Measurements from ENCODE around the gene NECAP2.
"Not testable (repeated sequence)": the region's sequence is repeated elsewhere in the genome, so short reads cannot be mapped to it uniquely, and the experiment has no call there.

Gene NECAP2

DNA sequence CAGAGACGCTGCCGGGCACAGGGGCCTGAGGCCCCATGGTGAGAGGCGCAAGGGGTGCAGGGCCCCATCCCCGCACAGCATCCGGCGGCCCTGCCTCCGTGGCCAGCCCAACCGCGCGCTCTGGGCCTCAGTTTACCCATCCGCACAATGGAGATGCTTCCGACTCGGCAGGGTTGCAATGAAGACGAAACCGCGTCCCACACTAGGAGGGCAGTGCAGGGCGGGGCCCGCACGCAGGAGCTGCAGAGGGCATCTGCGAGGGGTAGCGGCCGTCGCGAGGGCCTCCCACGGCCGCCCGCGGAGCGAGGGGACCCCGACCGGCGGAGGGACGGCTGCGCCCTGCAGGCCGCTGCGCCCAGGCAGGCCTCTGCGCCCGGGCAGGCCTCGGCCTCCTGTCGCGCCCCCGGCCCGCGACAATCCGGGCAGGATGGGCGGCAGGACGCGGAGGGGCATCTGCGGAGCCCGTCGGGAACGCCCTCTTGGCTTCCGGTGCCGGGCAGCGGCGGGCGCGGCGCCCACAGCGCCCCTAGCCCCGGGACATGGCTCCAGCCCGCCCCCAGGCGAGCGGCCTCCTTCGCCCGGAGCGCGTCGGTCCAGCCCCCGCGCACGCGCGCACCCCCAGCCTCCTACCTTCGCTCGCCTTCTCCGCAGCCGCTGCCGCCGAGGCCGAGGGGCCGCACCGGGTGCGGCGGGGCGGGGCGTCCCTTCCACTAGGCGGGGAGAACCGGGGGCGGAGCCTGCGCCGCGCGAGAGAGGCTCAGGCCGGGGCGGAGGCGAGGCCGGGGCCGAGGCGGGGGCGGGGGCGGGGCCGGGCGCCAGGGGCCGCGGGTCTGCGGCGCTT, 58.3 kb downstream of the NECAP2 start:
- DNase-seq, result peak; percentile 89

DNA sequence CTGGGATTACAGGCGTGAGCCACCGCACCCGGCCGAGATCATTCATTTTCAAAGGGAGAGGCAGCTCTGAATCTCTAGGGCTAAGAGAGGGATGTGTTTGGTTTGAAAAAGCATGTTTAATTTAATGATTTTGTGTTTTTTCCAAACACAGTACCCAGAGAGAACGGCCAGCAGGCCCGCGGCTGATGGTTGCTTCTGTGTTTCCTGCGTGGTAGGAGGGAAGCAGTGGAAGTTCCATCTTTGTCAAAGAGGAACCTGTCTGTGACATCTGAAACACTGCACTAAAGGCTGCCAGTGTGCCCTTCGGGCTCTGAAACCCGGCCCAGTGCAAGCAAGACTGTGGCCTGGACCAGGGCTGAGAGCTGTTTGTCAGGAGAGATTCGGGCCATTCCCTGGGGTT, 59.9 kb downstream of the NECAP2 start:
- DNase-seq, result not testable (repeated sequence)

DNA sequence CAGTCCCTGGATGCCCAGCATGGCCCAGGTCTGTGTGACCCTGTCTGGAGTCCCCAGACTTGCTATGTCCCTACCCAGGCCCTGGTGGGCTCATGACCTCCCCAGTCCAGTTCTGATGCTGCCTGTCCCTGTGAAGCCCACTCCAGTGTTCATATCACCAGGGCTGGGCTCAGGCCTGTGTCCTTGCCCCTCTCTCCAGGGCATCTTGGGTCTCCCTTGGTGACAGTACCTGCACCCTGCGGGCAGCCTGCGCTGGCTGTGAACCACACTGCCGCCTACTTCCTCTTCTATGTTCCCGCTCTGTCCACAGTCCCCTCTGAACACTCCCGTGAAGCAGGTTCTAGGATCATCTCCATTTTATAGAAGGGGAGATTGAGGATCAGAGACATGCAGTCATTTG, 60.5 kb downstream of the NECAP2 start:
- DNase-seq, result not testable (repeated sequence)

DNA sequence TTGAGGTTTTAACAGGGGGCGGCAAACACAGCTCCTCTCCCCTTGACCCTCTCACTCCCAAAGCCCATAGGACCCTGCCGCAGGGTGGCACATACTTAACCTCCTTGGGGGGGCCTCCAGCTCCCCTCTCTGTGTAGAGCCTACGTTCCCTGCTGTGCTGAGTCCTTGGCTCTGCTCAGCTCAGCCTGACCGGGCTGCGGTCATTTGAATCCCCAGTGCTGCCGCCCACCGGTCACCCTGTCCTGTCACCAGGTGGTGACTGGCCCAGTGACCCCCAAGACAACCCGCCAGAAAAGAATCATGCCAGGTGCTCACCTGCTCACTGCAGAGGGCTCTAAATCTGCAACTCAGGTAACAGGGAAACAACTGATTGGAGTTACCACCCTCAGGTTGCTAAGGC, 60.9 kb downstream of the NECAP2 start:
- not testable (repeated sequence) for DNase-seq

DNA sequence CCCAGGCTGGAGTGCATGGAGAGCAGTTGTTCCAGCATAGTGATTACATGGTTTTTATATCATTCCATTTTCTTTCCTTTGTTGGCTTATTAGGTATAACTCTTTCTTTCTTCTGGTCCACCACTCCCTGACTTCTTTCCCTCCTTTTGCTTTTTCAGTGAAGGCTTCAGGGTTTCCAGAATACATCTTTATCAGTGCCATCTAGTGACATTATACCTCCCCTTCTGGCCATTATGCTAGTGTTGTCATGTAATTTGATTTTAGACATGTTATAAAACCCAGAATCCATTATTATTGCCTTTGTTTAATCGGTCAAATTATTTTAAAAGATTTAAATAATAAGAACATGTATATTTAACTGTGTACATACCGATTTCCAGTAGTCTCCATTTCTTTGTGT, 63.0 kb downstream of the NECAP2 start:
- no peak for DNase-seq

DNA sequence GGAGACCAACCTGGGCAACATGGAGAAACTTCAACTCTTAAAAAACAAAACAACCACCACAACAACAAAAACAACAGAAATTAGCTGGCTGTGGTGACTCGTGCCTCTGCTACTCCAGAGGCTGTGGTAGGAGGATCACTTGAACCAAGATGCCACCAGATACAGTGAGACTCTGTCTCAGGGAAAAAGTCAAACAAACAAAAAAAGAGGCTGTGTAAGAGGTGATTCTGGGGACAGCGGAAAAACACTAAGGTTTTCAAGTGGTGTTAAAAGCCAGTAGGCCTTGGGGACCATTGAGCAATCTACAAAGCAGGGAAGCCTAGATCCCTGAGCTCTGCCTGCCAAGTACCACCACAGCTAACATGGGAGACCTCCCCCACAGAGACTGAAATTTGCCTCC, 65.3 kb downstream of the NECAP2 start:
- not testable (repeated sequence) for DNase-seq

DNA sequence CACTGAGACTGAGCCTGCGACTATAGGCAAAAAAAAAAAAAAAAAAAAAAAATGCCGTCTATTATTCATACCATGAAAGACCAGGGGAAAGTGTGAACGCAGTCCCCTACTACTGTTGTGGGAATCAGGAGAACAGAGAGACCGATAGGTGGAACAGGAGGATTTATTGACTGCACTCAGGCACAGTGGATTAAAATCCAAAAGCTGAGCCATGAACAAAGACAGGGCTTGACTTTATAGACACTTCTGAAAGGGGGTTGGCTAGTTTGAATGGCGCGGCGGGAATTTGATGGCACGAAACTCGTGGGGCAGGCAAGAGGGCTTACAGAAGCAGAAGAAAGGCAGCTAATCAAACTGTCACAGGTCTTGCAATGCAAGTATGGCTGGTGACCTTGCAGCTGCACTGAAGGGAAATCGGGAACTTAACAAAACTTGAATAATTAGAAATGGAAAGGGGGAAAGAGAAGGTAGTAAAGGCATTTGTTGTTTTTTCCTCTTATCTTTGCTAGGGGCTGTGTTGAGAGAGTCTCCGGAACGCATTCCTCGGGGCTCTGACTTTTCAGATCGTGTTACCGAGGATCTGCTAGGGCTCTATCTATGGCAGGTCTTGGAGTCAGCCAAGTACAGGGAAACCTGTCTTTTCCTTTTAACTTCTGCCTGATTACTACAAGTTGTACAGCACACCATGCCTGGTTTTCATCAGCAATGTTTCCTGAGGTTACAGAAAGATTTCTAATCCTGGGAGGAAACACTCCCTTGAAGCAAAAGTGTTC, 66.0 kb downstream of the NECAP2 start:
- DNase-seq, result not testable (repeated sequence)

DNA sequence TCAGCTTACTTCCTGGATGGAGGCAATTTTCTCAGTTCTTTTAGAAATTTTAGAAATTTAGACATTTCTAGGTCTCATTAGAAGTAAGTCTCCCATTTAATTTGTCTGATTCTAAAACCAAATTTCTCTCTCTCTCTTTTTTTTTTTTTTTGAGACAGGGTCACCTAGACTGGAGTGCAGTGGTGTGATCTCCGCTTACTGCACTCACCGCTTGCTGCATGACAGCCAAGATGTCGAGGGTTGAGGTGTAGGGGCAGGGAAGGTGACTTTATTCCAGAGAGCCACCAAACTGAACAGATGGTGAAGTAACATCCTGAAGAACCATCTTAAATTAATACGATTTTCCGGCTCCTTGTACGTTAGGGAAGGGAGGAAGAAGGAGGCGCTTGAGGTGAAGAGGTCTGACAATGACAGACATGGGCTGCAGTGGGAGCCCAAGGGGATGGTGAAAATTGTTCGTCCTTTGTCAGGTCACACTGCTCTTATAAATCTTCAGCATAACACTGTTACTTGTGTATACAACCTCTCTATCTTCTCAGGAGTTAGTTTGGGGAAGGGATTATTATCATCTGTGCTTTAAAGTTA, 68.4 kb downstream of the NECAP2 start:
- DNase-seq, result not testable (repeated sequence)
